HL-60 (cell line): ENCODE measurements around the gene AXIN1.

Experiments used
- DNase-seq, 2 experiments: peaks; one replicate each; pipeline ENCODE4 v3.0.0-alpha.2; 2010 to 2020; ENCODE audit warnings: low read depth in 1 of 2, low spot score in 1 of 2
- H3K27ac ChIP-seq: fragments of 250-450 bp; sonication (Bioruptor Pico); replicated peaks from 2 replicates; pipeline ENCODE4 v1.5.1; 2020; ENCODE audit warnings: mild to moderate bottlenecking, moderate library complexity
- H3K27me3 ChIP-seq: fragments of 250-450 bp; sonication (Bioruptor Pico); 2 replicates; pipeline ENCODE4 v1.5.1; 2021; ENCODE audit warnings: mild to moderate bottlenecking, moderate library complexity; ENCODE audit not compliant: insufficient read depth, poor library complexity, severe bottlenecking
- H3K4me3 ChIP-seq: replicated peaks from 2 replicates; pipeline ENCODE4 v1.5.1; 2011; ENCODE audit warnings: mild to moderate bottlenecking, control low read depth, low read length; ENCODE audit not compliant: insufficient read depth
- GABPA ChIP-seq: IDR thresholded peaks from 2 replicates; pipeline ENCODE4 v1.6.1; 2012; ENCODE audit warnings: low read depth
- POLR2AphosphoS5 ChIP-seq: IDR thresholded peaks from 2 replicates; pipeline ENCODE4 v1.6.1; 2012; ENCODE audit warnings: low read depth
- SPI1 ChIP-seq: IDR thresholded peaks from 2 replicates; pipeline ENCODE4 v1.6.1; 2012; ENCODE audit warnings: low read depth, mild to moderate bottlenecking, borderline replicate concordance
- TF ChIP-seq, protein P1 (sequence below): IDR thresholded peaks from 2 replicates; pipeline ENCODE4 v1.6.1; 2012; ENCODE audit warnings: low read depth; ENCODE audit not compliant: insufficient replicate concordance
- TF ChIP-seq, protein P2 (sequence below): IDR thresholded peaks from one replicate; pipeline ENCODE4 v1.5.1; 2011; ENCODE audit warnings: low read length, control low read depth, inconsistent platforms; ENCODE audit not compliant: insufficient read depth

AXIN1 gene

GRCh38 chr16:359871-360697 lies 7.6 kb upstream of the AXIN1 start:
- H3K27me3 ChIP-seq = no peaks in the 10 kb centered on the region
- TF ChIP-seq POLR2AphosphoS5 = no peak
- TF ChIP-seq, protein P1, sequence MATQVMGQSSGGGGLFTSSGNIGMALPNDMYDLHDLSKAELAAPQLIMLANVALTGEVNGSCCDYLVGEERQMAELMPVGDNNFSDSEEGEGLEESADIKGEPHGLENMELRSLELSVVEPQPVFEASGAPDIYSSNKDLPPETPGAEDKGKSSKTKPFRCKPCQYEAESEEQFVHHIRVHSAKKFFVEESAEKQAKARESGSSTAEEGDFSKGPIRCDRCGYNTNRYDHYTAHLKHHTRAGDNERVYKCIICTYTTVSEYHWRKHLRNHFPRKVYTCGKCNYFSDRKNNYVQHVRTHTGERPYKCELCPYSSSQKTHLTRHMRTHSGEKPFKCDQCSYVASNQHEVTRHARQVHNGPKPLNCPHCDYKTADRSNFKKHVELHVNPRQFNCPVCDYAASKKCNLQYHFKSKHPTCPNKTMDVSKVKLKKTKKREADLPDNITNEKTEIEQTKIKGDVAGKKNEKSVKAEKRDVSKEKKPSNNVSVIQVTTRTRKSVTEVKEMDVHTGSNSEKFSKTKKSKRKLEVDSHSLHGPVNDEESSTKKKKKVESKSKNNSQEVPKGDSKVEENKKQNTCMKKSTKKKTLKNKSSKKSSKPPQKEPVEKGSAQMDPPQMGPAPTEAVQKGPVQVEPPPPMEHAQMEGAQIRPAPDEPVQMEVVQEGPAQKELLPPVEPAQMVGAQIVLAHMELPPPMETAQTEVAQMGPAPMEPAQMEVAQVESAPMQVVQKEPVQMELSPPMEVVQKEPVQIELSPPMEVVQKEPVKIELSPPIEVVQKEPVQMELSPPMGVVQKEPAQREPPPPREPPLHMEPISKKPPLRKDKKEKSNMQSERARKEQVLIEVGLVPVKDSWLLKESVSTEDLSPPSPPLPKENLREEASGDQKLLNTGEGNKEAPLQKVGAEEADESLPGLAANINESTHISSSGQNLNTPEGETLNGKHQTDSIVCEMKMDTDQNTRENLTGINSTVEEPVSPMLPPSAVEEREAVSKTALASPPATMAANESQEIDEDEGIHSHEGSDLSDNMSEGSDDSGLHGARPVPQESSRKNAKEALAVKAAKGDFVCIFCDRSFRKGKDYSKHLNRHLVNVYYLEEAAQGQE = no peak
- TF ChIP-seq, protein P2, sequence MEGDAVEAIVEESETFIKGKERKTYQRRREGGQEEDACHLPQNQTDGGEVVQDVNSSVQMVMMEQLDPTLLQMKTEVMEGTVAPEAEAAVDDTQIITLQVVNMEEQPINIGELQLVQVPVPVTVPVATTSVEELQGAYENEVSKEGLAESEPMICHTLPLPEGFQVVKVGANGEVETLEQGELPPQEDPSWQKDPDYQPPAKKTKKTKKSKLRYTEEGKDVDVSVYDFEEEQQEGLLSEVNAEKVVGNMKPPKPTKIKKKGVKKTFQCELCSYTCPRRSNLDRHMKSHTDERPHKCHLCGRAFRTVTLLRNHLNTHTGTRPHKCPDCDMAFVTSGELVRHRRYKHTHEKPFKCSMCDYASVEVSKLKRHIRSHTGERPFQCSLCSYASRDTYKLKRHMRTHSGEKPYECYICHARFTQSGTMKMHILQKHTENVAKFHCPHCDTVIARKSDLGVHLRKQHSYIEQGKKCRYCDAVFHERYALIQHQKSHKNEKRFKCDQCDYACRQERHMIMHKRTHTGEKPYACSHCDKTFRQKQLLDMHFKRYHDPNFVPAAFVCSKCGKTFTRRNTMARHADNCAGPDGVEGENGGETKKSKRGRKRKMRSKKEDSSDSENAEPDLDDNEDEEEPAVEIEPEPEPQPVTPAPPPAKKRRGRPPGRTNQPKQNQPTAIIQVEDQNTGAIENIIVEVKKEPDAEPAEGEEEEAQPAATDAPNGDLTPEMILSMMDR = no peak
- no peak for TF ChIP-seq SPI1
- TF ChIP-seq GABPA = no peak
- no peak overlapping the region for H3K4me3 ChIP-seq
- H3K27ac ChIP-seq = no peak overlapping the region
- no peak for DNase-seq

- H3K4me3 ChIP-seq = no peak overlapping the region
- no peak overlapping the region for H3K27ac ChIP-seq
- no peaks in the 10 kb centered on the region for H3K27me3 ChIP-seq
- no peak for DNase-seq
- TF ChIP-seq, protein P2 = no peak
- no peak for TF ChIP-seq GABPA
Measured at GRCh38 chr16:359067-359763, 6.7 kb upstream of the AXIN1 start.

DNA sequence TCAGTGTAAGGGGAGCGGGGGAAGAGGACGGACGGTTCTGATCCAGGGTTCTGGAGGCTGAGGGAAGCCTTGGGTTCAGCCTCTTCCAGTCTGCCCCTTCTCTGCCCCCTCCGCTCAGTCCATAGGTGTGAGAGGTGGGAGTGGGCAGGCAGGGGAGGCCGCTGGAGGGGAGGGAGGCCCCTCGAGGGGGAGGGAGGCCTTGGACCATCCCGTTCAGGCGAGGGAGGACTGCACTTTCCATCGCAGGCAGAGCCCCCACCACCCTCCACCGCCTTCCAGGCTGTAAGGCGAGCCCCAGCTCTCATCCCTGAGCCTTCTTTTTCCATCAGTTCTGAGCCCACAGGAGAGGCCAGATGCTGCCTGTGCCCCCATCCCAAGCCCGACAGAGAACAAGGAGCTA lies 4.2 kb upstream of the AXIN1 start:
- DNase-seq = no peak
- no peak overlapping the region for H3K27ac ChIP-seq
- TF ChIP-seq GABPA (no peak), POLR2AphosphoS5 (no peak), SPI1 (no peak)
- TF ChIP-seq, protein P1 = no peak
- TF ChIP-seq, protein P2 = no peak
- no peaks in the 10 kb centered on the region for H3K27me3 ChIP-seq
- H3K4me3 ChIP-seq = no peak overlapping the region
